HFFc6 (cell line): ENCODE results near the gene PROX2. TPM values are rescaled to one million over a fixed set of nuclear protein-coding genes. Genes with fewer than 3 reads are reported as not detected.
A peak's percentile ranks its signal among the peaks of the same experiment; 100 is the strongest.

Experiments
- DNase-seq: peaks from one replicate; pipeline ENCODE4 v3.0.0-alpha.2; 2018
- H3K27ac Mint-ChIP-seq: 2 replicates; pipeline ENCODE4 v1.8.0; 2020; ENCODE audit warnings: mild to moderate bottlenecking, mixed read lengths
- H3K27me3 Mint-ChIP-seq: 2 replicates; pipeline ENCODE4 v1.8.0; 2021; ENCODE audit warnings: mild to moderate bottlenecking, moderate library complexity, mixed read lengths; ENCODE audit not compliant: insufficient read depth
- H3K36me3 Mint-ChIP-seq: 2 replicates; pipeline ENCODE4 v1.8.0; 2021; ENCODE audit warnings: low read depth, mixed read lengths
- H3K4me1 Mint-ChIP-seq: 2 replicates; pipeline ENCODE4 v1.8.0; 2020; ENCODE audit warnings: low read depth, mixed read lengths
- H3K4me3 Mint-ChIP-seq: 2 replicates; pipeline ENCODE4 v1.8.0; 2020; ENCODE audit warnings: mild to moderate bottlenecking, moderate library complexity, mixed read lengths
- H3K9me3 Mint-ChIP-seq: 2 replicates; pipeline ENCODE4 v1.8.0; 2020; ENCODE audit warnings: mild to moderate bottlenecking, mixed read lengths
- CTCF ChIP-seq: fragments of 200-600 bp; sonication (generic); IDR thresholded peaks from 2 replicates; pipeline ENCODE4 v1.5.0; 2021; ENCODE audit warnings: antibody characterized with exemption, mild to moderate bottlenecking
- total RNA-seq, 6 experiments: library from RNA; stranded (reverse); fragmentation: NEBNext Ultra II Directional; extraction: Animal tissue kit (Norgen Biotek cat#: 25700); gene quantifications; 2 replicates in 1 of 6; 3 replicates in 5 of 6; pipeline ENCODE4 v1.2.3, GENCODE V29; 2021

Gene PROX2
- total RNA-seq, 6 experiments from 2014 or later = not detected

- H3K9me3 Mint-ChIP-seq = no peaks in the 10 kb centered on the region
- peaks cover 12% of the 10 kb centered on the region for H3K36me3 Mint-ChIP-seq
- peaks cover 2% of the 10 kb centered on the region for H3K27me3 Mint-ChIP-seq
- peaks cover 14% of the 10 kb centered on the region for H3K4me1 Mint-ChIP-seq
- H3K27ac Mint-ChIP-seq = no peak overlapping the region; the same call in 1 of the 2 replicates
- no peak overlapping the region for H3K4me3 Mint-ChIP-seq
- no peak for TF ChIP-seq CTCF
- no peak for DNase-seq
Measured at GRCh38 chr14:74904635-74905503, 28.9 kb upstream of the PROX2 start.

GRCh38 chr14:74902941-74903705 lies 27.2 kb upstream of the PROX2 start:
- no peak overlapping the region for H3K4me3 Mint-ChIP-seq
- H3K27me3 Mint-ChIP-seq = no peaks in the 10 kb centered on the region; the same call in none of the 2 replicates
- H3K9me3 Mint-ChIP-seq = no peaks in the 10 kb centered on the region
- peaks cover 27% of the 10 kb centered on the region for H3K36me3 Mint-ChIP-seq
- H3K27ac Mint-ChIP-seq = no peak overlapping the region
- H3K4me1 Mint-ChIP-seq = peaks cover 7% of the 10 kb centered on the region; the same call in 1 of the 2 replicates
- DNase-seq = no peak
- TF ChIP-seq CTCF = no peak

- H3K4me3 Mint-ChIP-seq = no peak overlapping the region
Measured at GRCh38 chr14:74898694-74899093, 22.7 kb upstream of the PROX2 start.

GRCh38 chr14:74898083-74898482 lies 22.1 kb upstream of the PROX2 start:
- Mint-ChIP-seq H3K27me3 (no peaks in the 10 kb centered on the region), H3K36me3 (peaks cover 45% of the 10 kb centered on the region), H3K4me3 (no peak overlapping the region), H3K4me1 (no peaks in the 10 kb centered on the region), H3K9me3 (no peaks in the 10 kb centered on the region), H3K27ac (no peak overlapping the region)
- no peak for TF ChIP-seq CTCF
- no peak for DNase-seq

More at GRCh38 chr14:74898694-74899093, 22.7 kb upstream of the PROX2 start:
- no peak for TF ChIP-seq CTCF
- Mint-ChIP-seq H3K27ac (no peak overlapping the region; the same call in 1 of the 2 replicates), H3K27me3 (no peaks in the 10 kb centered on the region), H3K36me3 (peaks cover 45% of the 10 kb centered on the region), H3K4me1 (no peaks in the 10 kb centered on the region), H3K9me3 (no peaks in the 10 kb centered on the region)
- DNase-seq = no peak

- Mint-ChIP-seq H3K9me3 (no peaks in the 10 kb centered on the region), H3K27ac (peak overlapping the region; percentile 33), H3K36me3 (peaks cover 41% of the 10 kb centered on the region), H3K27me3 (no peaks in the 10 kb centered on the region), H3K4me1 (no peaks in the 10 kb centered on the region), H3K4me3 (no peak overlapping the region)
- DNase-seq = no peak
- no peak for TF ChIP-seq CTCF
Measured at GRCh38 chr14:74897642-74898041, 21.7 kb upstream of the PROX2 start.
